ENCODE data around the gene GPR78.

GPR78 gene

DNA sequence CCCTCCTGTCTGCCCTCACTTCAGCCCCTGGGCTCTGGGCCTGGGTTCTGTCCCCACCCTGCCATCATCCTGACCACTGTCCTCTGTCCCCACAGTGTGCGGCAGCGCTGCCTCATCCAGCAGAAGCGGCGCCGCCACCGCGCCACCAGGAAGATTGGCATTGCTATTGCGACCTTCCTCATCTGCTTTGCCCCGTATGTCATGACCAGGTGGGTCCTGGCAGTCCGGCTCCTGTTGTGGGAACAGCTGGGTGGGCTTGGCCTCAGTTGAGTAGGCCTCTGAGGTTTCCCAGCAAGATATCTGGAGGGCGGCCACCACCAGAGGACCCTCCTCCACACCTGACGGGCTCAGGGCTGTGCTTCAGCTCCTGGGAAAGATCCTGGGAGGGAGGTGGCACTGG lies 2.2 kb downstream of the GPR78 start:
- ATAC-seq = no peak
- TF ChIP-seq ZC3H10 (CRISPR knock-in tag; IDR thresholded peaks at IDR 0.05) (no peak), SNAI2 (CRISPR knock-in tag; IDR thresholded peaks at IDR 0.05) (no peak), TCF4 (CRISPR knock-in tag; IDR thresholded peaks at IDR 0.05; ENCODE audit: borderline replicate concordance) (no peak), RARB (CRISPR knock-in tag; IDR thresholded peaks at IDR 0.05) (no peak), CREB5 (CRISPR knock-in tag; IDR thresholded peaks at IDR 0.05; ENCODE audit: low read depth) (no peak), ESRRG (CRISPR knock-in tag; IDR thresholded peaks at IDR 0.05) (no peak), ZFP3 (CRISPR knock-in tag; IDR thresholded peaks at IDR 0.05) (no peak), ZNF70 (CRISPR knock-in tag; IDR thresholded peaks at IDR 0.05) (no peak), CSDC2 (CRISPR knock-in tag; IDR thresholded peaks at IDR 0.05) (no peak), PPARA (CRISPR knock-in tag; IDR thresholded peaks at IDR 0.05; ENCODE audit: borderline replicate concordance) (no peak), GLIS3 (CRISPR knock-in tag; IDR thresholded peaks at IDR 0.05) (no peak), TOX (CRISPR knock-in tag; IDR thresholded peaks at IDR 0.05; ENCODE audit: borderline replicate concordance) (no peak)
- TF ChIP-seq, protein P1, sequence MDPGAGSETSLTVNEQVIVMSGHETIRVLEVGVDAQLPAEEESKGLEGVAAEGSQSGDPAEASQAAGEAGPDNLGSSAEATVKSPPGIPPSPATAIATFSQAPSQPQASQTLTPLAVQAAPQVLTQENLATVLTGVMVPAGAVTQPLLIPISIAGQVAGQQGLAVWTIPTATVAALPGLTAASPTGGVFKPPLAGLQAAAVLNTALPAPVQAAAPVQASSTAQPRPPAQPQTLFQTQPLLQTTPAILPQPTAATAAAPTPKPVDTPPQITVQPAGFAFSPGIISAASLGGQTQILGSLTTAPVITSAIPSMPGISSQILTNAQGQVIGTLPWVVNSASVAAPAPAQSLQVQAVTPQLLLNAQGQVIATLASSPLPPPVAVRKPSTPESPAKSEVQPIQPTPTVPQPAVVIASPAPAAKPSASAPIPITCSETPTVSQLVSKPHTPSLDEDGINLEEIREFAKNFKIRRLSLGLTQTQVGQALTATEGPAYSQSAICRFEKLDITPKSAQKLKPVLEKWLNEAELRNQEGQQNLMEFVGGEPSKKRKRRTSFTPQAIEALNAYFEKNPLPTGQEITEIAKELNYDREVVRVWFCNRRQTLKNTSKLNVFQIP (CRISPR knock-in tag; IDR thresholded peaks at IDR 0.05; ENCODE audit: borderline replicate concordance, low read depth) = no peak

GRCh38 chr4:8582941-8583654 lies 2.9 kb downstream of the GPR78 start:
- TF ChIP-seq ZNF70 (CRISPR knock-in tag; IDR thresholded peaks at IDR 0.05) (no peak), GLIS3 (CRISPR knock-in tag; IDR thresholded peaks at IDR 0.05) (no peak), CSDC2 (CRISPR knock-in tag; IDR thresholded peaks at IDR 0.05) (no peak), PPARA (CRISPR knock-in tag; IDR thresholded peaks at IDR 0.05; ENCODE audit: borderline replicate concordance) (no peak), ZNF8 (CRISPR knock-in tag; IDR thresholded peaks at IDR 0.05) (no peak), ZC3H10 (CRISPR knock-in tag; IDR thresholded peaks at IDR 0.05) (no peak), ESRRG (CRISPR knock-in tag; IDR thresholded peaks at IDR 0.05) (no peak), TOX (CRISPR knock-in tag; IDR thresholded peaks at IDR 0.05; ENCODE audit: borderline replicate concordance) (no peak), BACH2 (CRISPR knock-in tag; IDR thresholded peaks at IDR 0.05; ENCODE audit: borderline replicate concordance) (no peak), ZFP3 (CRISPR knock-in tag; IDR thresholded peaks at IDR 0.05) (no peak), ZNF565 (CRISPR knock-in tag; conservative IDR thresholded peaks at IDR 0.05; ENCODE audit: low read depth) (no peak), RARB (CRISPR knock-in tag; IDR thresholded peaks at IDR 0.05) (no peak), OSR1 (CRISPR knock-in tag; IDR thresholded peaks at IDR 0.05) (no peak)
- TF ChIP-seq, protein P1 (CRISPR knock-in tag; IDR thresholded peaks at IDR 0.05; ENCODE audit: borderline replicate concordance, low read depth) = no peak
- TF ChIP-seq, protein P2, sequence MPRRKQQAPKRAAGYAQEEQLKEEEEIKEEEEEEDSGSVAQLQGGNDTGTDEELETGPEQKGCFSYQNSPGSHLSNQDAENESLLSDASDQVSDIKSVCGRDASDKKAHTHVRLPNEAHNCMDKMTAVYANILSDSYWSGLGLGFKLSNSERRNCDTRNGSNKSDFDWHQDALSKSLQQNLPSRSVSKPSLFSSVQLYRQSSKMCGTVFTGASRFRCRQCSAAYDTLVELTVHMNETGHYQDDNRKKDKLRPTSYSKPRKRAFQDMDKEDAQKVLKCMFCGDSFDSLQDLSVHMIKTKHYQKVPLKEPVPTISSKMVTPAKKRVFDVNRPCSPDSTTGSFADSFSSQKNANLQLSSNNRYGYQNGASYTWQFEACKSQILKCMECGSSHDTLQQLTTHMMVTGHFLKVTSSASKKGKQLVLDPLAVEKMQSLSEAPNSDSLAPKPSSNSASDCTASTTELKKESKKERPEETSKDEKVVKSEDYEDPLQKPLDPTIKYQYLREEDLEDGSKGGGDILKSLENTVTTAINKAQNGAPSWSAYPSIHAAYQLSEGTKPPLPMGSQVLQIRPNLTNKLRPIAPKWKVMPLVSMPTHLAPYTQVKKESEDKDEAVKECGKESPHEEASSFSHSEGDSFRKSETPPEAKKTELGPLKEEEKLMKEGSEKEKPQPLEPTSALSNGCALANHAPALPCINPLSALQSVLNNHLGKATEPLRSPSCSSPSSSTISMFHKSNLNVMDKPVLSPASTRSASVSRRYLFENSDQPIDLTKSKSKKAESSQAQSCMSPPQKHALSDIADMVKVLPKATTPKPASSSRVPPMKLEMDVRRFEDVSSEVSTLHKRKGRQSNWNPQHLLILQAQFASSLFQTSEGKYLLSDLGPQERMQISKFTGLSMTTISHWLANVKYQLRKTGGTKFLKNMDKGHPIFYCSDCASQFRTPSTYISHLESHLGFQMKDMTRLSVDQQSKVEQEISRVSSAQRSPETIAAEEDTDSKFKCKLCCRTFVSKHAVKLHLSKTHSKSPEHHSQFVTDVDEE (CRISPR knock-in tag; IDR thresholded peaks at IDR 0.05) = no peak
- ATAC-seq = no peak

DNA sequence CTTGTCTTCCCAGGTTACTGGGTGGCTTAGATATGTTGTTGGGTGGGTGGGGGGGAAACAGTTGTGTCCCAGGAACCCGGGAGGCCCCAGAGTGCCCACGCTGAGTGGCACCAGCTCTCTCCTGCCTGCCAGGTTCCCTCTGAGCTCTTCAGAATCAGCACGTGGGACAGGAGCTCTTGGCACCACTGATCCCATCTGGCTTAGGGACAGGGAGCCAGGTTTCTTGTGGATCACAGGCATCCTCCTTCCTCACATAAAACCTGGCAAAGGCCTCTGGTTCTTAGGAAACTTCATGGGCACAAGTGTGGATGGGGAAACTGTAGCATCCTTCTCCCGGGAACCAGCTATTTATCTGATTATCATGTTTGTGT lies 3.4 kb downstream of the GPR78 start:
- ATAC-seq = no peak
- TF ChIP-seq ARNTL (CRISPR knock-in tag; IDR thresholded peaks at IDR 0.05; ENCODE audit: borderline replicate concordance, low read depth) (no peak), GLIS3 (CRISPR knock-in tag; IDR thresholded peaks at IDR 0.05) (no peak)

DNA sequence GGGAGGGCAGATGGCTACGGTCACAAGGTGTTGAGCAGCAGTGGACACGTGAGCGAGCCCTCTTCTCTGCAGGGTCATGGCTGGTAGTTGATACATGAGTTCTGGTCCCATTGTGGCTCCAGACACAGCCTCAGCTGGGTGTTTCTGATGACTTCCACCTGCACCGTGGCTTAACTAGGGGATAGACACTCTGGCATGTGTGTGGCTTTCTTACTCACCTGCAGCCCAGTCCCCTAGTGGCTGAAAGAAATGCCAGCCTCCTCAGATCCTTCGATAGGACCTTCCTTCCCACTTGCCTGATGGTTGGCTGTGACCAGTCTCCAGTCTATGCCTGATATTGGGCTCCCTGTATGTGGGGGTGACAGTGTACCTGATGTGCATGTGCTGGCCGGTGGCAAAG lies 5.0 kb downstream of the GPR78 start:
- ATAC-seq = no peak
- TF ChIP-seq, protein P3, sequence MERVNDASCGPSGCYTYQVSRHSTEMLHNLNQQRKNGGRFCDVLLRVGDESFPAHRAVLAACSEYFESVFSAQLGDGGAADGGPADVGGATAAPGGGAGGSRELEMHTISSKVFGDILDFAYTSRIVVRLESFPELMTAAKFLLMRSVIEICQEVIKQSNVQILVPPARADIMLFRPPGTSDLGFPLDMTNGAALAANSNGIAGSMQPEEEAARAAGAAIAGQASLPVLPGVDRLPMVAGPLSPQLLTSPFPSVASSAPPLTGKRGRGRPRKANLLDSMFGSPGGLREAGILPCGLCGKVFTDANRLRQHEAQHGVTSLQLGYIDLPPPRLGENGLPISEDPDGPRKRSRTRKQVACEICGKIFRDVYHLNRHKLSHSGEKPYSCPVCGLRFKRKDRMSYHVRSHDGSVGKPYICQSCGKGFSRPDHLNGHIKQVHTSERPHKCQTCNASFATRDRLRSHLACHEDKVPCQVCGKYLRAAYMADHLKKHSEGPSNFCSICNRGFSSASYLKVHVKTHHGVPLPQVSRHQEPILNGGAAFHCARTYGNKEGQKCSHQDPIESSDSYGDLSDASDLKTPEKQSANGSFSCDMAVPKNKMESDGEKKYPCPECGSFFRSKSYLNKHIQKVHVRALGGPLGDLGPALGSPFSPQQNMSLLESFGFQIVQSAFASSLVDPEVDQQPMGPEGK (CRISPR knock-in tag; IDR thresholded peaks at IDR 0.05; ENCODE audit: borderline replicate concordance) = no peak
